ENCODE measurements around the gene EPS15. TPM values are rescaled to one million over a fixed set of nuclear protein-coding genes. Genes with fewer than 3 reads are reported as not detected.

The EPS15 gene
- total RNA-seq, 1 donor from 2014 or later: 44.9 TPM

DNA sequence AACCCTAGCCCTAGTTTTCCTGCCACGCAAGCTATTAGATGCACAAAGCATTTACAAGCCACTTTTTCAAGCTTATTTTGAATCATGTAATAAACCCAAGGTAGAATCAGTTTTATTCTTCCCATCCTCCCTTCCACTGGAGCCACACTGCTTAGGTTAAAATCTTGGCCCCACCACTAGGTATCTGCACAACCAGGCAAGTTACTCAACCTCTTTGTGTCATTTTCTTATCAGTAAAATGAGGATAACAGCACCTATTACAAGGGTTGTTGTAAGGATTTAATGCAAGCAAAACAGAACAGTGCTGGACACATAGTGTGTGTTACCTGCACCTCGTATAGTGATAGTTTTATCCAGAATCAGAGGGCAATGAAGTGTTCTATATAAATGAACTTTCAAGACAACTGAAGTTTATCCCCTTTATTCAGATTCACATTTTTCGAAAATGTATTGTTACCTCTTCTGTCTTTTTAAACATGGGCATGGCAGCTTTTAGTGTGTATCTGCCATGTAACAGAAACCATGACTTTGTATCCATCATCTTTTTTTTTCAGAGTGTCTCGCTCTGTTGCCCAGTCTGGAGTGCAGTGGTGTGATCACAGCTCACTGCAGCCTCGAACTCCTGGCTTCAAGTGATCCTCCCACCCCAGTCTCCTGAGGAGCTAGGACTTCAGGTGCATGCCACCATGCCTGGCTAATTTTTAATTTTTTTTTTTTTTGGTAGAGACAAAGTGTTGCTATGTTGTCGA lies 171.5 kb downstream of the EPS15 start:
- H3K27ac ChIP-seq (ENCODE audit: low read depth, low read length): no peak overlapping the region
- H3K9ac ChIP-seq (ENCODE audit: low read depth in 1 of 3, low read length in 3 of 3): no peak overlapping the region
- peaks cover 4 to 11% (median 5%) of the 10 kb centered on the region in 3 donors for H3K4me1 ChIP-seq (ENCODE audit: control insufficient read depth in 3 of 3, insufficient read depth in 3 of 3, low read length in 3 of 3)
- H3K9me3 ChIP-seq (ENCODE audit: control insufficient read depth in 3 of 3, low read length in 3 of 3): no peaks in the 10 kb centered on the region
- H3K36me3 ChIP-seq (ENCODE audit: control insufficient read depth in 3 of 3, insufficient read depth in 3 of 3, low read length in 3 of 3): peaks cover 0 to 2% (median 0%) of the 10 kb centered on the region in 3 donors
- peaks cover 17 to 36% (median 29%) of the 10 kb centered on the region in 3 donors for H3K27me3 ChIP-seq (ENCODE audit: control insufficient read depth in 3 of 3, insufficient read depth in 3 of 3, low read length in 3 of 3)
- H3K4me3 ChIP-seq (ENCODE audit: low read length in 3 of 3): no peak overlapping the region

DNA sequence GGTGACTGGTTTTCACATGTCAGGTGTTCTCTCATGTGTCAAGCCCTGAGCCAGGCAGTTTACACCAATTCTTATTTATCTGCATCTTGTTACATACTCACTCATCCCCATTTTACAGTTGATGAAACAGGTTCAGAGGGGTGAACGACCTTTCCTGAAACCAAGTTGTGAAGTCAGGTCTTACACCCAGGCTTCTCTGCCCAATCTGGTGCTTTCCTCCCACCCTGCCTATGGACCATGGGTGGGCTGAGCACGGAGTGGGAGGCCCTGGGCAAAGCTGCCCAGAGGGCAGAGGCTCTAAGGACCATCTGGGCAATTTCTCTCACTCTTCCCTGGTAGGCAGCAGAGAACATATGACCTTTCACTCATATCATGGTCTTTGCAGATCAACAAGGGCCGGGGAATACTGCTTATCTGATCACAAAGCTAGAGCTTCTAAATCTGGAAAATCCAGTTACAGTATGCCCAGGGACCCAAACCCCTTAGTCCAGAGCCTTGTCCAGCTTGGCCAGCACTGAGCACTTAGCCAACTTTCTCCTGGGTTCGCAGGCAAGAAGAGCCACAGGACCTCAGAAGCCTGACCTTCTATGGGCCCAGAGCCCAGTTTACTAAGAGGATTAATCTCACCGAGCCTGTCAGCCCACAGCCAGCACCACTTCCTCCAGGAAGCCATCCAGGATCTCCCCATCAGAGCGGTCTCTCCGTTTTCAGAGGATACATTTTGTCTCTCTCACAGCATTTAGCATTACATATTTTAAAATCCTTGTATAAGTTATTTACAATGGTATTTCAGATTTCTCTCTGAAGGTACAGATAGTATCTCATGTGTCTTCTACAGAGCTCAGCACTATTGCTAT lies 172.8 kb downstream of the EPS15 start:
- Histone ChIP-seq H3K4me3 (ENCODE audit: low read length in 3 of 3) (no peak overlapping the region), H3K27ac (ENCODE audit: low read depth, low read length) (no peak overlapping the region), H3K27me3 (ENCODE audit: control insufficient read depth in 3 of 3, insufficient read depth in 3 of 3, low read length in 3 of 3) (peaks cover 17 to 38% (median 29%) of the 10 kb centered on the region in 3 donors), H3K9ac (ENCODE audit: low read depth in 1 of 3, low read length in 3 of 3) (no peak overlapping the region), H3K4me1 (ENCODE audit: control insufficient read depth in 3 of 3, insufficient read depth in 3 of 3, low read length in 3 of 3) (peaks cover 4 to 11% (median 5%) of the 10 kb centered on the region in 3 donors), H3K36me3 (ENCODE audit: control insufficient read depth in 3 of 3, insufficient read depth in 3 of 3, low read length in 3 of 3) (no peaks in the 10 kb centered on the region), H3K9me3 (ENCODE audit: control insufficient read depth in 3 of 3, low read length in 3 of 3) (no peaks in the 10 kb centered on the region)

DNA sequence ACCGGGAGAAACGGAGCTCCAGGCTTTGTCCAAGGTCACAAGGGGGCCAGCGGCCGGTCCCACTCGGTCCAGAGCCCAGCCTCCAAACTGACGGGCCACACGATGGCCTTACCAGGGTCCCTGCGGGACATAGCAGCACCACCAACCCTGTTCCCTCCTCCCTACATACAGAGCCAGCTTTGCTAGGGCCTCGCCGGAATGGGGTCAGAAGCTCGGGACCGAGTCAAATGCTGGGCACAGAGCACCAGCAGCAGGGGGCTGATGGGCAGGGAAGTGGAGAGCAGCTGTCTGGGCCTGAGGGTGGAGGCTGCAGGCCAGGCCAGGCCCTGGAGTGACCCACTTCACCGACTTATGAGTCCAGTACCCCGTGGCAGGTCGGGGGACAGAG lies 173.8 kb downstream of the EPS15 start:
- Histone ChIP-seq H3K4me1 (ENCODE audit: control insufficient read depth in 3 of 3, insufficient read depth in 3 of 3, low read length in 3 of 3) (peaks cover 4 to 11% (median 5%) of the 10 kb centered on the region in 3 donors), H3K9me3 (ENCODE audit: control insufficient read depth in 3 of 3, low read length in 3 of 3) (no peaks in the 10 kb centered on the region), H3K27me3 (ENCODE audit: control insufficient read depth in 3 of 3, insufficient read depth in 3 of 3, low read length in 3 of 3) (peaks cover 17 to 38% (median 29%) of the 10 kb centered on the region in 3 donors), H3K27ac (ENCODE audit: low read depth, low read length) (no peak overlapping the region), H3K4me3 (ENCODE audit: low read length in 3 of 3) (peak overlapping the region in 1 of 3 donors; percentile 23), H3K9ac (ENCODE audit: low read depth in 1 of 3, low read length in 3 of 3) (no peak overlapping the region), H3K36me3 (ENCODE audit: control insufficient read depth in 3 of 3, insufficient read depth in 3 of 3, low read length in 3 of 3) (no peaks in the 10 kb centered on the region)

DNA sequence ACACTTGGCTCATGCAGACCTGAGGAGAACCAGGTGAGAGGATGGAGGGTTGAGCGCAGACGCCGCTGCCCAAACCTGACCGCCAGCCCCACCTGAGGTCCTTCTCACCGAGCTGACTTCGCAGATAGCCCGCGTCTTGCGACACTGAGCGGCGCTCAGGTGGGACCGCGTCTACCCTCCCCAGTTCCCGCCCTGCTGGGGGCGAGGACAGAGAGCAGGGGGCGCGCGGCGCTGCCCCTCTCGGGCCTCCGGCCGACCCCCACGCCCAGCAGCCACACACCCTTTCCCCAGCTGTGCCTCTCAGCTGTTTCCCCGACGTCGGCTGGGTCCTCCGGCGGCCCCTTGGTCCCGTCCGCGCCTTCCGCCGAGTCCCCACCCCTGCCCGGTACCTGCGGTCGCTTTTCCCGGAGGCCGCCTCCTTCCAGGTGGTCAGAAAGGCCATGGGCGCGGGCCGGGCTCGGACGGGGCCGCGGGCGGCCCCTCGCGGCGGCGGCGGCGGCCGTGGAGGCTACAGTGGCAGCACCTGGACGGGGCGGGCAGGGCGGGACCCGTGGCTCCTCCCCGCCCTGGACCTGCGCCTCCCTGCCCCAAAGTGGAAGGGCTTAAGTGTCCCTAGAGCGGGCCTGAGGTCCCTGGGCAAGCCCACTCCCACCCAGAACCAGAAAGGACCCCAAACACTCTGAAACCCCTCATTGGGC lies 174.3 kb downstream of the EPS15 start:
- H3K9me3 ChIP-seq (ENCODE audit: control insufficient read depth in 3 of 3, low read length in 3 of 3): no peaks in the 10 kb centered on the region
- no peak overlapping the region for H3K4me3 ChIP-seq (ENCODE audit: low read length in 3 of 3)
- H3K36me3 ChIP-seq (ENCODE audit: control insufficient read depth in 3 of 3, insufficient read depth in 3 of 3, low read length in 3 of 3): no peaks in the 10 kb centered on the region
- no peak overlapping the region for H3K27ac ChIP-seq (ENCODE audit: low read depth, low read length)
- H3K4me1 ChIP-seq (ENCODE audit: control insufficient read depth in 3 of 3, insufficient read depth in 3 of 3, low read length in 3 of 3): peaks cover 4 to 11% (median 5%) of the 10 kb centered on the region in 3 donors
- H3K9ac ChIP-seq (ENCODE audit: low read depth in 1 of 3, low read length in 3 of 3): no peak overlapping the region
- peaks cover 17 to 38% (median 29%) of the 10 kb centered on the region in 3 donors for H3K27me3 ChIP-seq (ENCODE audit: control insufficient read depth in 3 of 3, insufficient read depth in 3 of 3, low read length in 3 of 3)

DNA sequence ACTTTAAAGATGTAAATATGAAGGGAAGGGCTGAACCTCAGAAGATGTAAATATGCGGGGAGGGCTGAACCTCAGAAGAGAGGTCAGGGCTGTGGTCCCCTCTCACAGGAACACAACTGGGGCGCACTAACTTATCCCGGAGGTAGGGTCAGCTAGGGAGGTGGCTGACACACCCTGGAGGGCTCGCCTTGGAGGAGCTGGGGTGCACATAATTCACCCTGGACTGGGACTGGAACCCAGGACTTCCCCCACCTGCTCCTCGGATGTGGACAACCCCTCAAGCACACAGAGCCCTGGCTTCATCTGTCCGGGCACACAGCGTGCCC lies 174.8 kb downstream of the EPS15 start:
- Histone ChIP-seq H3K27me3 (ENCODE audit: control insufficient read depth in 3 of 3, insufficient read depth in 3 of 3, low read length in 3 of 3) (peaks cover 17 to 38% (median 29%) of the 10 kb centered on the region in 3 donors), H3K27ac (ENCODE audit: low read depth, low read length) (no peak overlapping the region), H3K9ac (ENCODE audit: low read depth in 1 of 3, low read length in 3 of 3) (no peak overlapping the region), H3K36me3 (ENCODE audit: control insufficient read depth in 3 of 3, insufficient read depth in 3 of 3, low read length in 3 of 3) (no peaks in the 10 kb centered on the region), H3K9me3 (ENCODE audit: control insufficient read depth in 3 of 3, low read length in 3 of 3) (no peaks in the 10 kb centered on the region), H3K4me3 (ENCODE audit: low read length in 3 of 3) (no peak overlapping the region), H3K4me1 (ENCODE audit: control insufficient read depth in 3 of 3, insufficient read depth in 3 of 3, low read length in 3 of 3) (peaks cover 4 to 11% (median 5%) of the 10 kb centered on the region in 3 donors)

DNA sequence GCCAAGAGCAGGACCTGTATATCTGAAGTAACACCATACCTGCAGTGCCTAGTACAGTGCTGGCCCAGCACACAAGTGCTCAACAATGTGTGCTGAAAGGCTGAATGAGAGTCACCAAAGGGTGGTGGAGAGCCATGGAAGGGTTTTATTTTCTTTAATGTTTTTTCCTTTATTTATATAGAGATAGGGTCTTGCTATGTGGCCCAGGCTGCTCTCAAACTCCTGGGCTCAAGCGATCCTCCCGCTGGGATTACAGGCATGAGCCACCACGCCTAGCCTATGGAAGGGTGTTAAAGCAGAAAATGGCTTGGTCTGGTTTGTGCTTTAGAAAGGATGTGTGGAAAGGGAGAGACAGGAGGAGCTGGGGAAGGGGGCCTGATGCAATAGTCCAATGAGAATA lies 175.4 kb downstream of the EPS15 start:
- H3K36me3 ChIP-seq (ENCODE audit: control insufficient read depth in 3 of 3, insufficient read depth in 3 of 3, low read length in 3 of 3): no peaks in the 10 kb centered on the region
- H3K4me3 ChIP-seq (ENCODE audit: low read length in 3 of 3): no peak overlapping the region
- H3K9ac ChIP-seq (ENCODE audit: low read depth in 1 of 3, low read length in 3 of 3): no peak overlapping the region
- H3K9me3 ChIP-seq (ENCODE audit: control insufficient read depth in 3 of 3, low read length in 3 of 3): no peaks in the 10 kb centered on the region
- H3K27ac ChIP-seq (ENCODE audit: low read depth, low read length): no peak overlapping the region
- peaks cover 17 to 38% (median 29%) of the 10 kb centered on the region in 3 donors for H3K27me3 ChIP-seq (ENCODE audit: control insufficient read depth in 3 of 3, insufficient read depth in 3 of 3, low read length in 3 of 3)
- H3K4me1 ChIP-seq (ENCODE audit: control insufficient read depth in 3 of 3, insufficient read depth in 3 of 3, low read length in 3 of 3): peaks cover 4 to 11% (median 5%) of the 10 kb centered on the region in 3 donors

DNA sequence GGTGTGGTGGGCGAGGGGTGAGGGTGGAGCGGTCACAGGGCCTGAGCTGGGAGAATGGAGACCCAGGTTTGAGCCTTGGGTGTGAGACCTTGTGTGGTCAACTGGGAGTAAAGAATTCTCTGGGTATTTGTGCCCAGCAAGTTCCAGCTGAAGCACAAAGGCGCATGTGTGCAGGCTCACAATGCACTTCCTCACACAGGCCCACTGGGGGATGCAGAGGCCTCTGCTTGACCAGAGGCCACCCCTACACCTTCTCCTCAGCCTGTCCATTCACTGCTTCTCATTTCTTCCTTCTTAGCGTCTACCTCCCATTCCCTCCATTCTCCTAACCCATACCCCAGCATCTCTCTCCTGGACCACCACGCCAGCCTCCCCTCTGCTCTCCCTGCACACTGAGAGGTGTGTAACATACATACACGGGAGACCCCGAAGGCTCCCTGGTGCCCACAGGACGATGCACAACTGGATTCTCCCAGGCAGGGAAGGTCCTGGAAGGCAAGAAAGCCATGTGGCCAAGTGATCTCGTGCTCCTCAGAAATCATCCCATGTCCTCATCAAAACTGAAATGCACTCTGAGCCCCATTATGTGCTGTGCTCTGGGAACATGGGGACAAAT lies 176.4 kb downstream of the EPS15 start:
- H3K9ac ChIP-seq (ENCODE audit: low read depth in 1 of 3, low read length in 3 of 3): no peak overlapping the region
- H3K36me3 ChIP-seq (ENCODE audit: control insufficient read depth in 3 of 3, insufficient read depth in 3 of 3, low read length in 3 of 3): no peaks in the 10 kb centered on the region
- peaks cover 17 to 38% (median 29%) of the 10 kb centered on the region in 3 donors for H3K27me3 ChIP-seq (ENCODE audit: control insufficient read depth in 3 of 3, insufficient read depth in 3 of 3, low read length in 3 of 3)
- no peak overlapping the region for H3K27ac ChIP-seq (ENCODE audit: low read depth, low read length)
- H3K9me3 ChIP-seq (ENCODE audit: control insufficient read depth in 3 of 3, low read length in 3 of 3): no peaks in the 10 kb centered on the region
- peaks cover 4 to 11% (median 5%) of the 10 kb centered on the region in 3 donors for H3K4me1 ChIP-seq (ENCODE audit: control insufficient read depth in 3 of 3, insufficient read depth in 3 of 3, low read length in 3 of 3)
- H3K4me3 ChIP-seq (ENCODE audit: low read length in 3 of 3): no peak overlapping the region

DNA sequence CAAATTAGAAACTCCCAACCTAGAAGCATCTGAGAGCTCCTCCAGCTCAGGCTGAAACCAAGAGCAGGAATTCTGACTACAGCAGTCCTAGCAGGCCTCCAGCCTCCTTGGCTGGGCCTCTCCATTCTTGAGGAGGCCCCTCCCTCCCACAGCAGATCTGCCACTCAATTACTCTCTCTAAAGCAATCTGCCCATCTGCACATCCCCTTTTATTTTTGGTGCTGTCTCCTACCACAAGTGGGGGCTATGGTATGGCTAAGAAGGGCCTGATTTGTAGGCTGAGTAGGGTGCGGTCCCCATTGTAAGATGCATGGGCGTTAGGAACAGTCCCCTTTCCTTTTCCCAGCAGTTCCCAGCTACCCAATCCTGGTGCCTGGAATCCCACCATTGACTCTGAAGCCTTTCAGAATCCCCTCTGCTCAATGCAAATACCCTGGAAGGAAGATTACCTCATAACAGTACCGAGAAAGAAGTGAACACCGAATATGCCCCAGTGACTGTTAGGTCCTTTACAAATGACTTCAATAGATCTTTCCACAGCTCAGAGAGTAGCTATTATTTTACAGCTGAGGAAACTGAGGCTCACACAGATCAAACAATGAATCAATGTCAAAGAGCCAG lies 177.1 kb downstream of the EPS15 start:
- Histone ChIP-seq H3K4me3 (ENCODE audit: low read length in 3 of 3) (no peak overlapping the region), H3K27me3 (ENCODE audit: control insufficient read depth in 3 of 3, insufficient read depth in 3 of 3, low read length in 3 of 3) (peaks cover 17 to 38% (median 29%) of the 10 kb centered on the region in 3 donors), H3K9ac (ENCODE audit: low read depth in 1 of 3, low read length in 3 of 3) (no peak overlapping the region), H3K9me3 (ENCODE audit: control insufficient read depth in 3 of 3, low read length in 3 of 3) (no peaks in the 10 kb centered on the region), H3K27ac (ENCODE audit: low read depth, low read length) (no peak overlapping the region), H3K4me1 (ENCODE audit: control insufficient read depth in 3 of 3, insufficient read depth in 3 of 3, low read length in 3 of 3) (peaks cover 4 to 11% (median 5%) of the 10 kb centered on the region in 3 donors), H3K36me3 (ENCODE audit: control insufficient read depth in 3 of 3, insufficient read depth in 3 of 3, low read length in 3 of 3) (no peaks in the 10 kb centered on the region)

DNA sequence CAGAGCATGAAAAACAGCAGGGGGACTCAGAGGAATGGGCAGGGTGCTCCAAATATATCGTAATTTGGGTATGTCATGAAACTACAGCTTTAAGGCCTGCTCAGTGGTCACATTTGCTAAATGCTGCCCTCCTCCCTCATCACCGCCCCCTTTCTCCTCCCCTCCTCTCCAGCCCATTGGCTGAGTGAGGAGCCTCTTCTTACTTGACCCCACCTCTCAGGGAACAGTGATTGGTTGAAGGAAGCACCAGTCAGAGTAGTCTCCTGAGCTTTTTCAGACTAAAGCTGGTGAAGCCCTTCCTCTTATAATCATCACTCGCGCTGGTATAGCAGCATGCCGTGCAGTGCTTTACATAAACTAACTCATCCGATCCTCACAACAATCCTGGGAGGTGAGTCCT lies 178.7 kb downstream of the EPS15 start:
- no peak overlapping the region for H3K4me3 ChIP-seq (ENCODE audit: low read length in 3 of 3)
- H3K4me1 ChIP-seq (ENCODE audit: control insufficient read depth in 3 of 3, insufficient read depth in 3 of 3, low read length in 3 of 3): peaks cover 3 to 4% (median 4%) of the 10 kb centered on the region in 3 donors
- H3K27me3 ChIP-seq (ENCODE audit: control insufficient read depth in 3 of 3, insufficient read depth in 3 of 3, low read length in 3 of 3): peaks cover 15 to 30% (median 24%) of the 10 kb centered on the region in 3 donors
- H3K9me3 ChIP-seq (ENCODE audit: control insufficient read depth in 3 of 3, low read length in 3 of 3): no peaks in the 10 kb centered on the region
- H3K9ac ChIP-seq (ENCODE audit: low read depth in 1 of 3, low read length in 3 of 3): no peak overlapping the region
- H3K36me3 ChIP-seq (ENCODE audit: control insufficient read depth in 3 of 3, insufficient read depth in 3 of 3, low read length in 3 of 3): no peaks in the 10 kb centered on the region
- H3K27ac ChIP-seq (ENCODE audit: low read depth, low read length): no peak overlapping the region

Measured in skeletal muscle tissue (tissue), 4 donors.